ENCODE data around the gene TMEM109. TPM values are rescaled to one million over a fixed set of nuclear protein-coding genes. Genes with fewer than 3 reads are reported as not detected.
A peak's percentile ranks its signal among the peaks of the same experiment; 100 is the strongest.

The TMEM109 gene
- total and polyA plus RNA-seq, 2 experiments from 2014 or later = 17.4 to 17.7 TPM

- TF ChIP-seq STAT1 (IDR thresholded peaks at IDR 0.05; ENCODE audit: unreplicated experiment) = no peak
- TF ChIP-seq ETS1 (IDR thresholded peaks at IDR 0.05) = no peak
- TF ChIP-seq EZH2phosphoT487 (IDR thresholded peaks at IDR 0.05; ENCODE audit: unreplicated experiment) = no peak
These were observed 37.1 kb downstream of the TMEM109 start (continued) for GRCh38 chr11:60950933-60951605.

- ATAC-seq (peak; percentile 41), DNase-seq (ENCODE audit: low spot score) (peak; percentile 72)
- peaks cover 28% of the 10 kb centered on the region for H3K27me3 Mint-ChIP-seq (ENCODE audit: insufficient read depth, low read depth, poor library complexity)
- peak overlapping the region; percentile 67 for H3K4me3 Mint-ChIP-seq
- H3K27ac Mint-ChIP-seq = no peak overlapping the region
- peaks cover 30% of the 10 kb centered on the region for H3K27me3 ChIP-seq (ENCODE audit: insufficient read depth)
- H3K4me3 ChIP-seq = peak overlapping the region; percentile 68
- no peaks in the 10 kb centered on the region for H3K36me3 ChIP-seq (ENCODE audit: insufficient read depth)
- no peaks in the 10 kb centered on the region for H3K9me2 ChIP-seq (ENCODE audit: insufficient read depth)
- peaks cover 6% of the 10 kb centered on the region; the same call in 1 of the 2 replicates for H3K79me2 ChIP-seq (replicated peaks; ENCODE audit: insufficient read depth)
- H2AFZ ChIP-seq = peak overlapping the region; percentile 99
- H3K27ac ChIP-seq (ENCODE audit: low read depth) = no peak overlapping the region
- H3K4me1 ChIP-seq (ENCODE audit: insufficient read depth) = peaks cover 29% of the 10 kb centered on the region
- no peaks in the 10 kb centered on the region for H3K9me3 Mint-ChIP-seq
- peaks cover 40% of the 10 kb centered on the region for H3K4me1 Mint-ChIP-seq
- H3K36me3 Mint-ChIP-seq (ENCODE audit: low read depth) = no peaks in the 10 kb centered on the region
- peaks cover 8% of the 10 kb centered on the region for H3F3A ChIP-seq (replicated peaks; ENCODE audit: low read depth)
- peak overlapping the region; percentile 90 for H3K4me2 ChIP-seq
- H4K20me1 ChIP-seq (replicated peaks; ENCODE audit: insufficient read depth) = no peaks in the 10 kb centered on the region
- no peak for TF ChIP-seq ZNF462 (CRISPR knock-in tag; IDR thresholded peaks at IDR 0.05)
- TF ChIP-seq POLR2AphosphoS5 (IDR thresholded peaks at IDR 0.05; ENCODE audit: low read depth) = peak; percentile 45; the same call in 1 of the 2 replicates
These were observed 37.6 kb downstream of the TMEM109 start for GRCh38 chr11:60951606-60951903.

Data from GM23338 (cell line).